Epithelial cell of proximal tubule (primary cell): Measurements from ENCODE around the gene NIBAN1. TPM values are rescaled to one million over a fixed set of nuclear protein-coding genes. Genes with fewer than 3 reads are reported as not detected.

Source experiments
- DNase-seq: peaks from one replicate; pipeline ENCODE4 v3.0.0-alpha.2; 2011; ENCODE audit warnings: low read depth
- H3K4me3 ChIP-seq: 2 replicates; pipeline ENCODE4 v1.5.1; 2011; ENCODE audit warnings: low read depth, mild to moderate bottlenecking, low read length
- CTCF ChIP-seq: conservative IDR thresholded peaks from 2 replicates; pipeline ENCODE4 v1.5.1; 2012; ENCODE audit warnings: low read depth, mild to moderate bottlenecking, low read length
- total RNA-seq: library from RNA; depleted of rRNA; stranded (reverse); fragments of >200 nt; gene quantifications from 2 replicates; pipeline ENCODE4 v1.2.3, GENCODE V29; 2015

The NIBAN1 gene
- total RNA-seq, 1 donor from 2014 or later = 32.9 TPM

- no peak for TF ChIP-seq CTCF
- no peak for DNase-seq
- H3K4me3 ChIP-seq = no peak overlapping the region
Measured at GRCh38 chr1:184987696-184988095, 13.4 kb upstream of the NIBAN1 start.

GRCh38 chr1:184986250-184986649 is 11.9 kb upstream of the NIBAN1 start:
- DNase-seq = no peak
- peak; percentile 65 for TF ChIP-seq CTCF
- H3K4me3 ChIP-seq = no peak overlapping the region

GRCh38 chr1:184982002-184982954 is 8.0 kb upstream of the NIBAN1 start:
- peak; percentile 97 for TF ChIP-seq CTCF
- H3K4me3 ChIP-seq = no peak overlapping the region
- no peak for DNase-seq

- TF ChIP-seq CTCF = no peak
- no peak for DNase-seq
- no peak overlapping the region for H3K4me3 ChIP-seq
Measured at GRCh38 chr1:184980726-184981125, 6.4 kb upstream of the NIBAN1 start.

GRCh38 chr1:184975208-184975870 is 1.0 kb upstream of the NIBAN1 start:
- no peak for DNase-seq
- TF ChIP-seq CTCF = no peak
- no peak overlapping the region for H3K4me3 ChIP-seq

GRCh38 chr1:184974837-184975115 is 468 bp upstream of the NIBAN1 start:
- peak overlapping the region; percentile 66 for H3K4me3 ChIP-seq
- DNase-seq = no peak
- TF ChIP-seq CTCF = no peak
